Nephron (organoid): ENCODE measurements around the gene STARD3.
"Not testable (repeated sequence)": the region's sequence is repeated elsewhere in the genome, so short reads cannot be mapped to it uniquely, and the experiment has no call there.

ENCODE experiments used
- H3K27ac Mint-ChIP-seq, 3 experiments: 2 replicates each; pipeline ENCODE4 v1.8.0; 2020; ENCODE audit warnings: mixed read lengths in 3 of 3, mild to moderate bottlenecking in 2 of 3, moderate library complexity in 1 of 3
- H3K27me3 Mint-ChIP-seq: 2 replicates; pipeline ENCODE4 v1.8.0; 2021; ENCODE audit warnings: low read depth, mild to moderate bottlenecking, moderate library complexity, mixed read lengths
- H3K36me3 Mint-ChIP-seq: 2 replicates; pipeline ENCODE4 v1.8.0; 2020; ENCODE audit warnings: low read depth, mixed read lengths
- H3K4me1 Mint-ChIP-seq: 2 replicates; pipeline ENCODE4 v1.8.0; 2020; ENCODE audit warnings: mixed read lengths
- H3K4me3 Mint-ChIP-seq, 3 experiments: 2 replicates each; pipeline ENCODE4 v1.8.0; 2020; ENCODE audit warnings: mild to moderate bottlenecking in 3 of 3, mixed read lengths in 3 of 3, moderate library complexity in 2 of 3
- H3K9me3 Mint-ChIP-seq: 2 replicates; pipeline ENCODE4 v1.8.0; 2020; ENCODE audit warnings: mixed read lengths
- TF ChIP-seq, protein P1 (sequence below), 3 experiments: fragments of 200-600 bp; sonication (generic); IDR thresholded peaks; one replicate each; pipeline ENCODE4 v1.5.0; 2021; ENCODE audit warnings: antibody characterized with exemption in 3 of 3; ENCODE audit not compliant: unreplicated experiment in 3 of 3

The STARD3 gene

GRCh38 chr17:39688945-39689344, 52.0 kb downstream of the STARD3 start:
- H3K4me3 Mint-ChIP-seq = peak overlapping the region; percentile 89 to 97 (median 97)
- H3K27ac Mint-ChIP-seq = peak overlapping the region; percentile 95 to 99 (median 97)
- peaks cover 19% of the 10 kb centered on the region for H3K36me3 Mint-ChIP-seq
- no peaks in the 10 kb centered on the region for H3K9me3 Mint-ChIP-seq
- peaks cover 22% of the 10 kb centered on the region for H3K4me1 Mint-ChIP-seq
- TF ChIP-seq, protein P1, sequence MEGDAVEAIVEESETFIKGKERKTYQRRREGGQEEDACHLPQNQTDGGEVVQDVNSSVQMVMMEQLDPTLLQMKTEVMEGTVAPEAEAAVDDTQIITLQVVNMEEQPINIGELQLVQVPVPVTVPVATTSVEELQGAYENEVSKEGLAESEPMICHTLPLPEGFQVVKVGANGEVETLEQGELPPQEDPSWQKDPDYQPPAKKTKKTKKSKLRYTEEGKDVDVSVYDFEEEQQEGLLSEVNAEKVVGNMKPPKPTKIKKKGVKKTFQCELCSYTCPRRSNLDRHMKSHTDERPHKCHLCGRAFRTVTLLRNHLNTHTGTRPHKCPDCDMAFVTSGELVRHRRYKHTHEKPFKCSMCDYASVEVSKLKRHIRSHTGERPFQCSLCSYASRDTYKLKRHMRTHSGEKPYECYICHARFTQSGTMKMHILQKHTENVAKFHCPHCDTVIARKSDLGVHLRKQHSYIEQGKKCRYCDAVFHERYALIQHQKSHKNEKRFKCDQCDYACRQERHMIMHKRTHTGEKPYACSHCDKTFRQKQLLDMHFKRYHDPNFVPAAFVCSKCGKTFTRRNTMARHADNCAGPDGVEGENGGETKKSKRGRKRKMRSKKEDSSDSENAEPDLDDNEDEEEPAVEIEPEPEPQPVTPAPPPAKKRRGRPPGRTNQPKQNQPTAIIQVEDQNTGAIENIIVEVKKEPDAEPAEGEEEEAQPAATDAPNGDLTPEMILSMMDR (IDR thresholded peaks at IDR 0.05; ENCODE audit: unreplicated experiment in 3 of 3) = no peak
- peaks cover 3% of the 10 kb centered on the region for H3K27me3 Mint-ChIP-seq

DNA sequence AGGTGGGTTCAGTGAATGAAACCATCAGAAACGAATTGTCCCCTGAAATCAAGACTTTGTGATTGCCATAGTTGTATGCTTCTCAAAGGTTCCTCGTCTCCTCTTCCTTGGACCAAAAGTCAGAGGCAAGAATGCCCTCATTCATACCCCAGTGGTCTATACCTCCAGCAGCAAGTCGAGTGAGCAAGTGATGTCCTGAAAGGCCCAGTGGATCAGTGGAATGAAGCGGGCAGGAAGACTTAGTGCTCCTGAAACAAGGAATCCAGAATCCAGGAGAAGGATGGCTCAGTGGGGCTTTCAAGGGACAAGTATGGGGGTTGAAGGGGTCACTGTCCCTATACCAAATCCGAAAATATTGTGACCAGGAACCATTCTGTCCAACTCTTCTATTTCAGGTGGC, 57.6 kb downstream of the STARD3 start:
- peak overlapping the region in 2 of 3 experiments; percentile 16 to 45 for H3K4me3 Mint-ChIP-seq
- peak overlapping the region; percentile 72 to 100 (median 97) for H3K27ac Mint-ChIP-seq
- H3K4me1 Mint-ChIP-seq = no peaks in the 10 kb centered on the region
- TF ChIP-seq, protein P1 (IDR thresholded peaks at IDR 0.05; ENCODE audit: unreplicated experiment in 3 of 3) = no peak
- peaks cover 9% of the 10 kb centered on the region for H3K27me3 Mint-ChIP-seq
- H3K36me3 Mint-ChIP-seq = no peaks in the 10 kb centered on the region
- no peaks in the 10 kb centered on the region for H3K9me3 Mint-ChIP-seq

DNA sequence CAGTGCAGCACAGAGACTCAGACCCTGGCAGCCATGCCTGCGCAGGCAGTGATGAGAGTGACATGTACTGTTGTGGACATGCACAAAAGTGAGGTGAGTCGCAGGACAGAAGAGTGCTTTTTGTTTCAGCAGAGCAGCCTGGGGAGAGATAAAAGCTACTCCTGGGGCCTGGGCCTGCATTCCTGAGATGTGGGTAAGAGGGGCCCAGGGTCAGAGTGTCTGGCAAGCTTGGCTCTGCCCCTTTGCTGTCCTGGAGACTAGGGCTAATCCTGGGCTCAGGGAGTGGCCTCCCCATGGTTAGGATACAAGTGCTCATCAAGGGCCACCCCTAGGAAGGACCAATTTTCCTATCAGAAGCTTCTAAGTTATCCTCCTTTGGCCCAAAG, 58.1 kb downstream of the STARD3 start:
- H3K36me3 Mint-ChIP-seq = no peaks in the 10 kb centered on the region
- H3K4me1 Mint-ChIP-seq = no peaks in the 10 kb centered on the region
- H3K27ac Mint-ChIP-seq = peak overlapping the region; percentile 97 to 100 (median 97)
- no peaks in the 10 kb centered on the region for H3K9me3 Mint-ChIP-seq
- H3K4me3 Mint-ChIP-seq = peak overlapping the region in 2 of 3 experiments; percentile 45 to 56
- TF ChIP-seq, protein P1 (IDR thresholded peaks at IDR 0.05; ENCODE audit: unreplicated experiment in 3 of 3) = no peak
- H3K27me3 Mint-ChIP-seq = peaks cover 9% of the 10 kb centered on the region

GRCh38 chr17:39696731-39697130, 59.8 kb downstream of the STARD3 start:
- no peaks in the 10 kb centered on the region for H3K9me3 Mint-ChIP-seq
- H3K27me3 Mint-ChIP-seq = peaks cover 9% of the 10 kb centered on the region
- peak overlapping the region; percentile 54 to 100 (median 97) for H3K27ac Mint-ChIP-seq
- peaks cover 7% of the 10 kb centered on the region for H3K4me1 Mint-ChIP-seq
- TF ChIP-seq, protein P1 (IDR thresholded peaks at IDR 0.05; ENCODE audit: unreplicated experiment in 3 of 3) = no peak
- peak overlapping the region in 1 of 3 experiments; percentile 11 for H3K4me3 Mint-ChIP-seq
- no peaks in the 10 kb centered on the region for H3K36me3 Mint-ChIP-seq

DNA sequence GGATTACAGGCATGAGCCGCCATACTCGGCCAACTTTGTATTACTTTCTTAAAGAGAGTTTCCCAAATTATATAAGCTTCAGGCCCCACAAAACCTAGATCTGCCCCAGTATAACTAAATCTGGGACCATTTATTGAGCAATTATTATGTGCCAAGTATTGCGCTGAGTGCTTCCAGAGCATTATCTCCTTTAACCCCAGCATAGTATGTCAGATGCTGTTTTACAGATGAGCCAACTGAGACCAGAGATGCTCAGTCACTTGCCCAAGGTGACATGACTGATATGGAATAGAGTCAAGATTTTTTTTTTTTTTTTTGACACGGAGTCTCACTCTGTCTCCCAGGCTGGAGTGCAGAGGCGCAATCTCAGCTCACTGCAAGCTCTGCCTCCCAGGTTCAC, 61.0 kb downstream of the STARD3 start:
- TF ChIP-seq, protein P1 (IDR thresholded peaks at IDR 0.05; ENCODE audit: unreplicated experiment in 3 of 3) = no peak
- peak overlapping the region; percentile 25 to 74 (median 57) for H3K4me3 Mint-ChIP-seq
- H3K27ac Mint-ChIP-seq = peak overlapping the region in 1 of 3 experiments; percentile 57
- peaks cover 9% of the 10 kb centered on the region for H3K27me3 Mint-ChIP-seq
- peaks cover 20% of the 10 kb centered on the region for H3K4me1 Mint-ChIP-seq
- no peaks in the 10 kb centered on the region for H3K36me3 Mint-ChIP-seq
- H3K9me3 Mint-ChIP-seq = no peaks in the 10 kb centered on the region

DNA sequence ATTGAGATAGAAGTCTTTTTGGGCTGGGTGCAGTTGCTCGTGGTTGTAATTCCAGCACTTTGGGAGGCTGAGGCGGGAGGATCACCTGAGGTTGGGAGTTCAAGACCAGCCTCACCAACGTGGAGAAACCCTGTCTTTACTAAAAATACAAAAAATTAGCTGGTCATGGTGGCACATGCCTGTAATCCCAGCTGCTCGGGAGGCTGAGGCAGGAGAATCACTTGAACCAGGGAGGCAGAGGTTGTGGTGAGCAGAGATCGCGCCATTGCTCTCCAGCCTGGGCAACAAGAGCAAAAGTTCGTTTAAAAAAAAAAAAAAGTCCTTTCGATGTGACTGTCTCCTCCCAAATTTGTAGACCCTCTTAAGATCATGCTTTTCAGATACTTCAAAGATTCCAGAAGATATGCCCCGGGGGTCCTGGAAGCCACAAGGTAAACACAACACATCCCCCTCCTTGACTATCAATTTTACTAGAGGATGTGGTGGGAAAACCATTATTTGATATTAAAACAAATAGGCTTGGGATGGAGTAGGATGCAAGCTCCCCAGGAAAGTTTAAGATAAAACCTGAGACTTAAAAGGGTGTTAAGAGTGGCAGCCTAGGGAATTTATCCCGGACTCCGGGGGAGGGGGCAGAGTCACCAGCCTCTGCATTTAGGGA, 62.3 kb downstream of the STARD3 start:
- H3K4me3 Mint-ChIP-seq = peak overlapping the region; percentile 90 to 98 (median 97)
- peak overlapping the region; percentile 95 to 98 (median 97) for H3K27ac Mint-ChIP-seq
- peaks cover 31% of the 10 kb centered on the region for H3K4me1 Mint-ChIP-seq
- H3K9me3 Mint-ChIP-seq, H3K27me3 Mint-ChIP-seq, H3K36me3 Mint-ChIP-seq: not testable (repeated sequence)
